HS-27A (cell line): ENCODE measurements around the gene FLT1.

Experiments used
- DNase-seq: peaks from one replicate; pipeline ENCODE4 v3.0.0-alpha.2; 2012; ENCODE audit warnings: low read depth, missing footprints

FLT1 gene

DNA sequence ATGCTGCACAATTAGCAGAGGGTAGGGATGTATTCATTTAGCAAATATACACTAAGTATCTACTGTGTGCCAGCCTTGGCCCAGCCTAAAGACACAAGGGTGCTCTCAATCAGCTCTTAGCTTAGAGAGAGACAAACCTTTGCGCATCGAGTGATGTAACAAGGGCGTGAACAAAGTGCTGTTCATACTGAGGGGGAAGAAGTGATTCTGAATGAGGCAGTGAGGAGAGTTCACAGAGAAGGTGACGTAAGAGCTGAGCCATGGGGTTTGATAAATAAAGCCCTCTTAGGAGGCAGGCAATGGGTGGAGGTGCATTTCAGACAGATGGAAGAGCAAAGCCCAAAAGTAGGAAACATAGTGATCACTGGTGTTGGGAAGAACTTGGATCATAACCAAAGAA is 68.5 kb downstream of the FLT1 start:
- DNase-seq = no peak

DNA sequence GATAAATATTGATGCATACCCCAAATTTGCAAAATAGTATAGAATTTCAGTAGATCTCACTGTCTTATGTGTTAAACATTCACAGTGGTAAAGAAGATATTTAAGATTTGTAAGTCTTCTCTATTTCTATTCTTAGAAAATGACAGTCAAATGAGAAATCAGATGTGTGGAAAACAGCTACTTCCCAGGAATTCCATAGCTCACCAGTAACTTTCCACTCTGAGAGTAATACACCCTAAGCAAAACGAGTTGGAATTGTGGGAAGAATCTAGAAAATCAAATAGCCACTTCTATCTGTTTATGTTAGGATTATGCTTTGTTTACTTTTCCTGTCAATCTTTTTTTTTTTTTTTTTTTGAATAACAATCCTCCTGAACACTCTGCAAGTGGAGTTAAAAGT is 69.1 kb downstream of the FLT1 start:
- no peak for DNase-seq

DNA sequence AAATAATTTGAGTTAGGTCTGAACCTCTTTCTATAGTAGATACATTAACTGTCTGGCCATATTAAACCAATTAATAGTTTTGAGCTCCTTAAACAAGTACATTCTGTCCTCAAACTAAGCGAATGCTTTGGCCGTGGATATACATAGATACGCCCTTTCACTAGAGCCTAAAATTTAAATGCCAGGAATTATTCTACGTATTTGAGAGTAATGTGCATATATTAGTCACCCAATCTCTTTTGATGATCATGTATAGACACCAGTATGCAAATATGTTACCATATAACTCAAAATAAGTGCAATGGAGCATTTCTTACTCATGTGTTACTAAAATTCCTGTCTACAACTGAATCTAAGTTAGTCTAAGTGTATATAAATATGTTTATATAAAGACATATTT is 70.4 kb downstream of the FLT1 start:
- no peak for DNase-seq

DNA sequence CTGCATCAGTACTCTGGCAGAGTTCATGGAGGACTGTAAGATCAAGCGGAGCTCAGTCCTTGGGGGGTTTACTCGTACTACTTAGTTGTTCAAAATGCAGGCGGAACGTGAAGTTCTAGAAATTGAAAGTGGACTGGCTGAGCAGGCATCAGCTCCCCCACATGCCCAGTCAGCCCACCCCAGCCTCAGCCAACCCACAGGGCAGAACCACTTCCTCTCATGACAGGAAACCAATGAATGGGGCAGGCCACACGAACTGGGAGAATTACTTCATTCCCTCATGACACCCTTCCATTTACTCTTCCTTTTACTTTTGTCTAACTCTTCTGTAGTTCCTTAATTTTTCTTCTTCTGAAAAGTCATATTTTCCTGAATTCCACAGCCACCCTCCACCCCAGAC is 71.9 kb downstream of the FLT1 start:
- DNase-seq = no peak

DNA sequence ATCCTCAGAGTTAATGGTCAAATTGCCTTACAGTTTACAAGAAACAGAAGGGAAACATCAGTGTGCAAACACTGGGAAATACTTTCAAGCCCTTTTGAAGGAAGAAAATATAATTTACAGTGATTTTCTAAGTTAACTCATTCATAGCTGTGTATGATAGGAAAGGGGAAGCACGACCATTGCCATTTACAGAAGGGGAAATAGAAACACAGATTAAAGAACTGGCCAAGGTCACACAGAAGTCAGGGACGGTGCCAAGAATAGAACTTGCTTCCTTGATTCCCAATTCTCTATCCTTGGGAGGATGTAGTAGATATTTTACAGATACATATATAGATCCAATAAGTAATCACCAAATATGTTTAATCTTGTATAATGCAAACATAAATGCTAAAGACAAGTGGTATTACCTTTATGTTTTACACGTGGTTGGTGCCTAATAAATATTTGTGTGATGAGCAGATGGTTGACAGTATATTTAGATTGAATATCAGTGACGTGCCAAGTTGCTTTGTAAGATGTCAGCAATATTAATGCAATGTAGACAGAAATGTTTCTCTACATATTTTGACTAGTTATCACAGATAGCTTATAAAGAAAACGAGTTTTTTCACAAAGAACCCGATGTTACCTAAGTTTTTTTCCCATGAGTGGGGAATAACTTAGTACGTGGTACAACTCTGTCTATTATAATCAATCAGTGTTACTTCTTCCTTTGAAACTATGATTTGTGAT is 73.1 kb downstream of the FLT1 start:
- DNase-seq = no peak

DNA sequence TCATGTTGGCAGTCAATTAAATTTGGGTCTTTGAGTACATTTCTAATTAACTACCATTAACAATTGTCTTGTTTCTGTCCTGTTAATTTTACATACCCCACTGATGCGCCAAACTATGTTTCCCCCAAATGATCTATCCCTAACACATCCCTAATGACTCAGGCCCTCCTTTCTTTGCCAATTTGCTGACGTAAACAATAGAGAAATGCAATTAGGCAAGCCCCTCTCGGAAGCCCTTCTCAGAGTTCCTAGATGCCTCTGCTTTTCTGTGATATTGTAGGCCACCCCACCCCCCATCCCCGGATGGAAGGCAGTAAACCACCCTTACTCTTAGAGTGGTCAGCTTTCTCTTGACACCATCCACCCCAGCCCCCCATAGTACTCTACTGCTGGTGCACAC is 74.2 kb downstream of the FLT1 start:
- DNase-seq = no peak

DNA sequence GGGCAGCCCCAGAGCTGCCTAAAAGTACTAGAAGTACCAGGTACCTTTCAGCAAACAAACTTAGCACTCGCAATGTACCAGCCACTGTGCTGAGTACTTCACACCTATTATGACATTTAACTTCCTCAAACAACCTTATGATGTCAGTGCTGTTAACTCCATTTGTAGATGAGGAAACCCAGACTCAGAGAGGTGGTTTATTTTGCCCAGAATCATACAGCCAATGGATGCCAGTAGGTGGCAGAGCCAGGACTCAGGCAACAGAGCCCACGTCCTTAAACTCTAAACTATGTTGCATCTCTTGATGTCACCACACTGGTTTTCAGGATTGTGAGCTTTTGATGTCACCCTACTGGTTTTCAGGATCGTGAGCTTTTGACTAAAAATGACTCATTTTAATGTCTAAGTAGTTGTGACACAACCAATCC is 78.9 kb downstream of the FLT1 start:
- no peak for DNase-seq

DNA sequence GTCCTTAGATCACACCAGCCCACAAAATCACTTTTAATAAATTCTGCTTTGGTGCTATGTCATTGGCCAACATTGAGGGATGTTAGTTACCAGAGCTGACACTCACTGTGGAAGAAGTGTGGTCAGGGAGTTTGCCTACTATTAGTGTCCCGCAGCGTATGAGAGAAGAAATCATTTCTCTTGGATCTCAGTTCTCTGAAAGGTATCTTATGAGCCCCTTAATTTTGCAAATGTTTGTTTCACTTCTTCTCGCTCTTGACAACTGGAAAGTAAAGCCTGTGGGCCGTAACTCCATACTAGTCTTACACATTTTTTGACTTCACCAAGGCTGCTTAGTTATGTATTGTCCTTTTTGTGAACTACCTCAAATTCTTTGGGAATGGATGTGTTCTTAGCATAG is 80.9 kb downstream of the FLT1 start:
- DNase-seq = no peak

DNA sequence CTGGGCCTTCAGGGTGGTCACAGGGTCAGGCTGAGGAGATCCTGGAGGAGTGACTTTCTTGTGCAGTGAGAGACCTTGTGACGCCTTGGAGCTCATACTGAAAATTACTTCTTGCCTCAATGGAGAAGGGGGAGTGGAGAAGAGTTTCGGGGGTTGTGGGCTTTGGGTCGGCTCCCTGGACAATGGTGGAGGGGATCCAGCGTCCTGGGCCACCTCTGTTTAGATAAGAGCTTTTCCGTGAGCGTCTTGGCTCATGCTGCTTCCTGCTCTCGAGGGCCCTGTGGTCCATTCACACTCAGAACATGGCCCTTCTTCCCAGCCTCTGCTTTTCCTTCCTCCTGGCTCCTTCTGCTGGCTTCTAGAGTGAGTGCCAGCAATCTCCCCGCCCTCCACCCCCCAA is 81.9 kb downstream of the FLT1 start:
- no peak for DNase-seq

DNA sequence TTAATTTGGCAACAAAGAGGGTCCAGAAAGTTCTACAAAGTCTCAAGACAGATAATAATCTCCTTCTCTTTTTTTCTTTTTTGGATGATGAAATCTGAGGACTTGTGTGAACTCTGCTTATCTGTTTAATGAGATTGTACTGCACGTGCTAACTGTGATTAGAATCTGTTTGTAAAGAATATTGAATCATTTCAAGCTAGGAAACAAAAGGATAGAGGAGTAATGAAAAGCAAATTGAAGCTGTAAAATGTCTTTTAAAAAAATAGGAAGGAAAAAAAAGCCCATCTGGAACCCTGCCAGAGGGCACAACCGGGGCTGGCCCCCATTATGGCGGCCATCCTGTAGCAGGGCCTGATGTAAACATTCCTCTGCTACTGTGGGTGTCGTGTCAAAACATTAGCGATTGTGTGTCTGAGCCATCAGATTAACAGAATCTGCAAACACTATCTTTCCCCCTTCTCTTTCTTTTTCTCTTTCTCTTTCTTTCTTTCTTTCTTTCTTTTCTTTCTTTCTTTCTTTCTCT is 83.0 kb downstream of the FLT1 start:
- no peak for DNase-seq

DNA sequence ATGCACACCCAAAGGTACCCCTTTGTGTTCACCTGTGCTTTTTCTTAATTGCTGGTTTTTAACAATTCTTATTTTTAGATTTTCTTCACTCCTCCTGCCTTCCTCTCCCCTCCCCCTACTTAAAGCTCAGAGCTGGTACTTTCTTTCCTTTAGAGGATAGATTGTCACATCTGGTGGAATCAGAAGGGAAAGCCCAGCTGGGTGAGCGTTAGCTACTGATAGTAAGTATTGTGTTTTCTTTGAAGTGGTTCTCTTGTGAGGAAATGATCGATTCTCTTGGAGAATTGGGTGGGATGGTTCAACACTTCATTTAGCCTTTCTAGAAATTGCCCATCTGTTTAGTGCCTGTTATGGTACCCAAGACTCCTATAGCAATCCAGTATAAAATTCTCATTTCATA is 84.8 kb downstream of the FLT1 start:
- no peak for DNase-seq

DNA sequence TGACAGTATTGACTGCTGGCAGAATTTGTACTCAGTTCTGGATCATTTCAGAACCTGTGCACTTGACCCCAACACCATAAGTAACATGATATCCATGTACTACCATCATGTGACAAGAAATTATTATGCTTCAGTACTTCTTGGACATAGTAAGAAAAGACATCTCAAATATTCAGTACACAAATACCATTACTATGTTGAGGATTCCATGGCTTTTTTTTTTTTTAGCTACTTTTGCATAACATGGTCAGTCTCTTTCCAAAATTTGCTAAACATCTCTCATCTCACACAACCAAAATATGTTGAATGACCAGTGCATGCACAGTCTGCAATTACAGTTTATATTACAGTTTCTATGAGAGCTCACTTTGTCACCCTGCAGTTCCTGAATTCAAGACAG is 85.3 kb downstream of the FLT1 start:
- DNase-seq = no peak

DNA sequence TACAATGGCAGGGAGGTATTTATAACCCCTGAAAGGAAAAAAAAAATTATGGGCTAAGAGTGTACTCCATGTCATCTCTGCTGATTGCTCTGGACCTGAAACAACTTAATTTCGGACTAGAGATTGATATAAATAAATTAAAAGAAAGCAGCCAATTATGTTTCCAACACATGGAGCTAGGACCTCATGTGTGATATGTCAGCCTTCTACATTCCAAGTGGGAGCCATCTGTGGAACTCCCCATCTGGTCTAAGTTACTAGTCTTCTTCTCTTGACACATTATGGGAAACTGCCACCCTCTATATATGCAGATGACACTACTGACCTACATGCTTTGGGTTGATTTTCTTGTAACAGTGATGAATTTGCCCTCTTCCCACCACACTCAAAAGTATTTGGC is 86.1 kb downstream of the FLT1 start:
- DNase-seq = no peak

DNA sequence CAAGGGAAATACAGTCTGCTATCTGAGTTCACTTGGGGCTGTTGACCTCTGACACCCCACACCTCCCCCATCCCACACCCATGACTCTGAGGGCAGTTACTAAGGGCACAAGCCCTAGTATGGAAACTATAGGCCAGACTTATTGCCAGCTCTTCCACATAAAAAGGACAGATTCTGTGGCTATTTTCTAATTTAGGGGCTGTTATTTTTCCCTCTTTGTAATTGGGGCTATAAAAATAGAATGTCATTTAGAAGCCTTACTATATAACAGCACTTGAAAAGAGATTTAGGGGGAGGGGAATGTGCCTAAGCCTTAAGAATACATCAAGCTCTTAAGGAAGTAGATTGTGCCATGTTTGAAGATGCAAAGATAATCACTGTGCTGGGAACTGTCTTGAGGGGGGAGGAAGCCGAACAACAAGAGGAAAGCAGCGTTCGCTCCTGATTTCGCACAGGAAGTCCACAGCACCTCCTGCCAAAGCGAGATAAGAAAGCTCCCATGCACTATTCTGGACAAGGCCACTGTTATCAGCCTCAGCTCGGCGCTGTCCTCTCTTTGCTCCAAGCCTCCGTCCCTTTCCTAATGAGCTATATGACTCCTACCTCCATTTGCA is 86.6 kb downstream of the FLT1 start:
- no peak for DNase-seq

DNA sequence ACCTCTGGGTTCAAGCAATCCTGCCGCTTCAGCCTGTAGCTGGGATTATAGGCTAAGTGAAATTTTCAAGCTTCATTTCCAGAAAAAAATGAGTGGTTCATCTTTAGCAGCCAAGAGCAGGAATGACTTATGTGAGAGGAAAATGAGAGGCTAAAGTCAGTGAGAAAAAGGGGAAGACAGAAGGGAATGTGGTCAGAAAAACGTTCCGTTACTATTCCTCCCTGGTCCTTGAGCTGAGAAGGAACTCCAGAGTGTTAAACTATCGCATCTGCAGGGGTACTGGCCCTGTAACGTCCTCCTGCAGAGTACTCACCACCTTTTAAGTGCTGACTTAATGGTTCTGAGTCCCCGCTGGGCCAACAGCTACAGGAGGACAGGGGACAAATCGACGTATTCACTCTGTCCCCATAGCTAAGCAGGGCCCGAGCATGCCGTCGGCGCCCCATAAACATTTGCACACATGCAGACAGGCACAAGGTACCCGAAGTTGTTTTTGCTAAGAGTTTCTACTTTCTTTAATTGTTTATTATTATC is 88.1 kb downstream of the FLT1 start:
- DNase-seq = no peak

DNA sequence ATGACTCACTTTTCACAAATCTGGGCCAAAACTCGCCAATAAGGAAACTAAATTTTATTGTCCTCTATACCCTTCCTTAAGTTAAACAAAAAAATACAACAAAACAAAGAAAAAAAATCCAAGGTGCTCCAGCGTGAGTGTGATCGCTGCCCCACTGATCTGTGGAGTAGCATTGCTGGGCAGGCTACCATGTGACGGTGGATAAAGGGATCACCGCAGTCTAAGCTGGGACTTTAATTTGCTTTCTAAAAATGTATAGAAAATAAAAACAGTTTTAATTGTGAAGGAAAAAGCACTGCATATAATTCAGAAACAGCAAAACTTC is 92.9 kb downstream of the FLT1 start:
- DNase-seq = no peak

DNA sequence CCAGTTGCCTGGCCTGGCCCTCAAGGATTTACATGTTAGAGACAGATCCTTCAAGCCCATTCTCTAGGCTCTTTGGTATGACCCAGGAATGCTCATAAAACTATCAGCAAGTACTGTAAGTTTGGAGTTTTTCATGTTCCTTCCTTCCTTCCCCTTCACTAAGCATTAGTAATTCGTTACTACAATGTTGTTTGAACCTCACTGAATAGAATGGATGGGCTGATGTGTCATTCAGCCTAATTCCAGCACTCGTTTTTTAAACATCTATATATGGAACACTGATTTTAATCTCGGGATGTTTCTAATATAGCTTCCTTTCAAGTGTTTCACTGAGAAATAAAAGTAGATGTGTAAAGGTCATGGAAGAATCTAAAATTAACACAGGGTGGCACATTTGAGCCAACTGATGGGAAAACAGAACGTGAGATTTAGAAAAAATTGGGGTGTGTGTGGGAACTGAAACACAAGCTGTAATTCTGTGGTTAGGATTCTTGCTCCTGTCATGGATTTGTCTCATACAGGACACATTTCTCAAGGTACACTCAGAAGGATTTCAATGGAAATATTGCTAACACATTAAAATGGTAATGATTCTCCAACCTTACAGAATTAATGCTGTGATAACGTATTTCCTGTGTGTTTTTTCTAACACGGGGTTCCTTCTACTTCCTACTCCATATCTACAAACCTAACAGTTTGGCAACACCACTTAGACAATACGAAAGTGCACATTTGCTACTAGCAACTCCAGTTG is 93.4 kb downstream of the FLT1 start:
- DNase-seq = no peak

DNA sequence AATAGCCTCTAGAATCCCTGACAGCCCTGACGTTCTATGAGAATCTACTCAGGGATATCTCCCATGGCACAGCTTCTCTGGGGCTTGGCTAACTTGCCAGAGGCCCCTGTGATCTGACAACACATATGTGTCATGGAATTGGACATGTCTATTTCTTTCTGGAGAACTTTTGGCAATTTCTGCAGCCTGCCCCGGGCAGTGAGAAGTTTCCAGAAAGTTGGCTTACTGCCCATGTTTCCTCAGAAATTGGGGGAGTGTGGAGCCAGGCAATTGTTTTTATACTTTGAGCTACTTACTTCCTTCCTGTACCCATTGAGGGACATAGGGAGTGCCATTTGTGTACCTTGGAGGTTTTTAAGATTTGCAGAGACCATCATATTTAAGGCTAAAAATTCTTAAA is 98.9 kb downstream of the FLT1 start:
- DNase-seq = no peak

DNA sequence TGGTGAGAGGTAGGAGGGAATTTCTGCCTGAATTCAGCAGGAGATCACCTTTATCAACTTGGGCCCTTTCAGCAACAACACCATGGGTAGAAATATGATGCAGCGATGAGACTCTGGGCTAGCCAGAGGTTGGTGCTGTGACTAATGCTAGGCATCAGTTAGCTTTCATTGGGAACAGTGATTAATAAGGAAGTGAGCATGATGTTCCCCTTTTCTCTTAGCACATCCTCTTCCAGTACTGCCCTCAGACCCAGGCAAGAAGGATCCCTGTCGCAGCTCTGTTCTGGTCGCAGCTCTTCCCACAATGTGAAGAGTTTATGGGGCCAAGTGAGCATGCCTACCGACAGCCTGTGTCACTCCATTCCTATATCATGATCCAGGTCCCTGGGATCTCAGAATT is 100.5 kb downstream of the FLT1 start:
- DNase-seq = no peak

DNA sequence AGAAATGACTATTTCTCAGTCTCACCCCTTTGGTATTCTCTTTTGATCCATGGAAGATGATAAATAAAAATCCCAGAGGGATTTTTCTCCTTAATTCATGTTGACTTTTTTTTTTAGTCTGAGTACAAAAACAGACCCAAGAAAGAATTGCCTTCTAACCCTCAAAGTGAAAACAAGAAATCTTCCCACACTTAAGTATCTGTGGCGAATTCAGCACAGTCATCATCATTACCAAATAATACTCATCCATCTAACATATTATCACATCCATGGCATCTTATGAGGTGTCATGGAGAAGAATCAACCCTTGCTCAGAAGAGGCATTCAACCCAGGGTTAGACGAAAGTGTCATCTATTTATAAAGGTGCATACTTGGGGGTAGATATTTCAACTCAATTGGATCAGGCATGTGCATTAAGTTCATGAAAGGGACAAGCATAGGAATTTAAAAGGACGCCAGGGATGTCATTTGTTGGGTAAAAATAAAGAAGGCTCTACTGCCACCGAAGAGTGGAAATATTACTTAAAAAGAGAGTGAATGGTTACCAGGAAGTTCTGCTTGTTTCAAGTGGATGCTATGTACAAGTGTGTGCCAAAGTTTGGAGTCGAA is 101.9 kb downstream of the FLT1 start:
- no peak for DNase-seq

DNA sequence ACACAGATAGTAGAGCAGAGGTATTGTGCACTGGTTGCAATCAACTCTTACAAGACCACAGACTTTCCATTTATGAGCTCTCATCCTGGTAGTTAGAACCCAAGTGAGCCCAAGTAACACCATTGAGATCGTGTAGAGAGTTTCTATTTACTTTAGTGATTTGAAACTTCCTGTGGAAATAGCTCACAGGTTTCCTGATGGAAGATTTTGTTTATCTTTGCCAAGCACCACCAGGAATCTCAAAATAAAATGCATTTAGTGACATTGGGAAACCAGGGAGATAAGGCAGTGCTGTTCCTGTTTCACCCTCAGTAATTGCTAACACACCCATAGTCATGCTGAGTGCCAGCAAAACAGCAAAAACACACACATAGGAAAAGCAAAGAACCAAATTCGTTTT is 102.5 kb downstream of the FLT1 start:
- no peak for DNase-seq

DNA sequence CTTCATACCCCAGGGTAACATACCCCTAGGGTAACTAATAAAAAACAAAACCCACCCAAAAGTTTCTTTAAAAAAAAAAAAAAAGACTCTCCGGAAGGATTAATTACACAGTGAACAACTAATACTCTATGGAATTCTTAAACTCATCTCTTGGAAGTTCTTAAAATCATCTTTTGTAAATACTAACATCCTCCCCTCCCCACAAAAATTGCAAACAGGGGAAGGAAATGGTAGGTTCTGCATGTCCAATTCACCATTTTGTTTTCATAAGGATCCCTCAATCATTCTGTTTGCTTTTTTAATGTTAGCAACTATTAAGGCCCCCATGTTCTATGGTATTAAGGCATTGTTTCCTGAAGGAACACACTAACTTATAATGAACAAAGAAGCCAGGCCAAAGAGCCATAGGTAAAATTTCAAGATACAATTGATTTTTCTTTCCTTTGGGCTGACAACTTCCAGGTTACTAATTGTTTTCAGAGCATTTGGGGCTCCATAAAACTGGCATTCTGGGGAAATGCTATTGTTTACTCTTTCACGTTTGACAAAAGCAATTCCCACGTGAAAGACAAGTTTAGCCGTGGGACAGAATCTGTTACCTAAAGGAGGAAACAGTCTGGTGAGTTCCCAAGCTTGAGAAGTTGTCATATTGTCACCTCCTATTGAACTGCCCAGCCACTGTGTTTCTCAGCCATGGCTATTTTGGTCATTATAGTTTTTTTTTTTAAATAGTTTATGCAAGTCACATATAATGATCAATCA is 107.0 kb downstream of the FLT1 start:
- no peak for DNase-seq
